G401.6 (cell line): ENCODE results near the gene PLD6.
"Not testable (repeated sequence)": the region's sequence is repeated elsewhere in the genome, so short reads cannot be mapped to it uniquely, and the experiment has no call there.

Experiments used
- FAIRE-seq: peaks from 2 replicates; lab custom pipeline; 2012; peaks lifted over from hg19 to GRCh38; lab: Jason Lieb, UNC

Gene PLD6

GRCh38 chr17:17198281-17198680 is 7.9 kb downstream of the PLD6 start:
- FAIRE-seq, result no peak

- no peak for FAIRE-seq
These were observed 9.4 kb downstream of the PLD6 start for GRCh38 chr17:17196776-17197175.

GRCh38 chr17:17195466-17195865 is 10.7 kb downstream of the PLD6 start:
- FAIRE-seq, result not testable (repeated sequence)

- no peak for FAIRE-seq
These were observed 14.2 kb downstream of the PLD6 start for GRCh38 chr17:17191961-17192381.

GRCh38 chr17:17191346-17191792 is 14.8 kb downstream of the PLD6 start:
- no peak for FAIRE-seq

GRCh38 chr17:17190188-17190587 is 15.9 kb downstream of the PLD6 start:
- no peak for FAIRE-seq

GRCh38 chr17:17189559-17189958 is 16.6 kb downstream of the PLD6 start:
- no peak for FAIRE-seq

- no peak for FAIRE-seq
These were observed 17.5 kb downstream of the PLD6 start for GRCh38 chr17:17188586-17188985.

- FAIRE-seq, result no peak
These were observed 19.3 kb downstream of the PLD6 start for GRCh38 chr17:17186551-17187505.

GRCh38 chr17:17186051-17186450 is 20.1 kb downstream of the PLD6 start:
- no peak for FAIRE-seq

GRCh38 chr17:17184985-17185757 is 21.0 kb downstream of the PLD6 start:
- not testable (repeated sequence) for FAIRE-seq

GRCh38 chr17:17183744-17184143 is 22.4 kb downstream of the PLD6 start:
- FAIRE-seq, result no peak

GRCh38 chr17:17182598-17183136 is 23.5 kb downstream of the PLD6 start:
- no peak for FAIRE-seq

- no peak for FAIRE-seq
These were observed 24.2 kb downstream of the PLD6 start for GRCh38 chr17:17181666-17182597.

- no peak for FAIRE-seq
These were observed 25.2 kb downstream of the PLD6 start for GRCh38 chr17:17180741-17181525.

GRCh38 chr17:17180141-17180603 is 26.0 kb downstream of the PLD6 start:
- FAIRE-seq, result no peak

- FAIRE-seq, result no peak
These were observed 26.7 kb downstream of the PLD6 start for GRCh38 chr17:17179371-17179827.

GRCh38 chr17:17177176-17177575 is 29.0 kb downstream of the PLD6 start:
- no peak for FAIRE-seq

GRCh38 chr17:17176341-17176740 is 29.8 kb downstream of the PLD6 start:
- no peak for FAIRE-seq

GRCh38 chr17:17175917-17176316 is 30.2 kb downstream of the PLD6 start:
- FAIRE-seq, result no peak

- no peak for FAIRE-seq
These were observed 30.8 kb downstream of the PLD6 start for GRCh38 chr17:17175340-17175739.
